ENCODE measurements around the gene GCLC.

Gene GCLC

DNA sequence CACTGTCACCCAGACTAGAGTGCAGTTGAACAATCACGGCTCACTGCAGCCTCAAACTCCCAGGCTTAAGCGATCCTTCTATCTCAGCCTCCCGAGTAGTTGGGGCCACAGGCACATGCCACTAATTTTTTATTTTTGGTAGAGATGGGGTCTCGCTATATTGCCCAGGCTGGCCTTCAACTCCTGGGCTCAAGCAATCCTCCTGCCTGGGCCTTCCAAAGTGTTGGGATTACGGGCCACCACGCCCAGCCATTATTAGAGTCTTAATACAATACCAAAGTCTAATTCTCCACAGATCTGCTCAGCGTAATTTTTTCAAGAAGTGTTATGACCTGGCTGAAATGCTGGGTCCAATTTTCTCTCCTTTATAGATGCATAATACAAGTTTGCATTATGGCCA lies 3.0 kb downstream of the GCLC start:
- TF ChIP-seq ZNF223 (tag by site-specific recombination; IDR thresholded peaks at IDR 0.05) = no peak
- TF ChIP-seq ZNF121 (tag by site-specific recombination; IDR thresholded peaks at IDR 0.05) = peak; percentile 51; the same call in 1 of the 2 replicates
- no peak overlapping the region for H3K4me3 ChIP-seq (ENCODE audit: low read depth, low read length)
- POLR2A ChIA-PET = no interaction called here
- H3K27ac ChIP-seq (ENCODE audit: extremely low read depth, low read depth, low read length) = no peak overlapping the region
- no peaks in the 10 kb centered on the region for H3K9me3 ChIP-seq (ENCODE audit: control insufficient read depth, insufficient read depth, low read depth, low read length)
- H3K36me3 ChIP-seq (ENCODE audit: control insufficient read depth in 2 of 2, insufficient read depth in 1 of 2, low read length in 2 of 2) = peaks cover 0 to 7% of the 10 kb centered on the region in 2 experiments; a peak in 2 of 3 replicates
- peaks cover 10% of the 10 kb centered on the region; the same call in 1 of the 2 replicates for H3K4me1 ChIP-seq (ENCODE audit: control insufficient read depth, insufficient read depth, low read length)
- CTCF ChIA-PET = interaction anchor here (0.6 to 3.6 kb wide), 5 partner anchors 21 to 177 kb away, joined by 3 to 25 read pairs (median 3); no protein-coding TSS in a partner anchor

GRCh38 chr6:53540129-53540692 lies 4.7 kb downstream of the GCLC start:
- H3K4me3 ChIP-seq (ENCODE audit: low read depth, low read length) = no peak overlapping the region
- no peak overlapping the region for H3K27ac ChIP-seq (ENCODE audit: extremely low read depth, low read depth, low read length)
- TF ChIP-seq ZNF792 (tag by site-specific recombination; IDR thresholded peaks at IDR 0.05) = no peak
- peak; percentile 93 for TF ChIP-seq ZNF146 (tag by site-specific recombination; IDR thresholded peaks at IDR 0.05)
- TF ChIP-seq PRDM1 (tag by site-specific recombination; IDR thresholded peaks at IDR 0.05) = no peak
- peaks cover 0 to 7% of the 10 kb centered on the region in 2 experiments; a peak in 2 of 3 replicates for H3K36me3 ChIP-seq (ENCODE audit: control insufficient read depth in 2 of 2, insufficient read depth in 1 of 2, low read length in 2 of 2)
- ChIA-PET CTCF (interaction anchor here (0.7 kb wide), 2 partner anchors 18 to 47 kb away, joined by 4 to 5 read pairs; no protein-coding TSS in a partner anchor), POLR2A (no interaction called here)
- H3K4me1 ChIP-seq (ENCODE audit: control insufficient read depth, insufficient read depth, low read length) = peaks cover 10% of the 10 kb centered on the region; the same call in 1 of the 2 replicates
- H3K9me3 ChIP-seq (ENCODE audit: control insufficient read depth, insufficient read depth, low read depth, low read length) = no peaks in the 10 kb centered on the region

- Histone ChIP-seq H3K4me3 (ENCODE audit: low read depth, low read length) (no peak overlapping the region), H3K4me1 (ENCODE audit: control insufficient read depth, insufficient read depth, low read length) (peaks cover 10% of the 10 kb centered on the region; the same call in 1 of the 2 replicates), H3K27ac (ENCODE audit: extremely low read depth, low read depth, low read length) (no peak overlapping the region), H3K9me3 (ENCODE audit: control insufficient read depth, insufficient read depth, low read depth, low read length) (no peaks in the 10 kb centered on the region), H3K36me3 (ENCODE audit: control insufficient read depth in 2 of 2, insufficient read depth in 1 of 2, low read length in 2 of 2) (peaks cover 0 to 7% of the 10 kb centered on the region in 2 experiments; a peak in 2 of 3 replicates)
- peak; percentile 44; the same call in 1 of the 2 replicates for TF ChIP-seq KLF9 (tag by site-specific recombination; IDR thresholded peaks at IDR 0.05; ENCODE audit: low read depth)
- no peak for TF ChIP-seq ZNF747 (tag by site-specific recombination; IDR thresholded peaks at IDR 0.05)
- POLR2A ChIA-PET = interaction anchor here (0.5 kb wide), 1 partner anchor 51 kb away, joined by 8 read pairs; no protein-coding TSS in a partner anchor
- CTCF ChIA-PET = interaction anchor here (1.0 to 1.3 kb wide), 3 partner anchors 9 to 186 kb away, joined by 3 read pairs; no protein-coding TSS in a partner anchor
Observed at GRCh38 chr6:53539561-53539960, 5.3 kb downstream of the GCLC start.

DNA sequence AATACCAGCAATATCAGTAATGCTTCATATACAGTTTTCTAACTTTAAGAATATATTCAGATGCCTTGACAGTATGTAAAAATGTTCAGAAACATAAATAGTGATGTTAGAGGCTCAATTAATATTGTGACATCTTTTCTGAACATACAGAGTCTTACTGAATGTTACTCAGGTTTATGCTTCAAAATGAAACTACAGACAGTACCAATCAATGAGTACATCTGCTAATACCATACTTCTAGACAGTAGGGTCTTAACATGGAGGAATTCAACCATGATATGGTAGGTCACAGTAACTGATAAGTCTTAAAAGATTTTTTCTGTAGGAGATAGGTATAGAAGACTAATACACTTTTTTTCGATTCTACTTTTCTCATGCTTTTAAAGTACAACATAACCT lies 8.3 kb downstream of the GCLC start:
- Histone ChIP-seq H3K36me3 (ENCODE audit: control insufficient read depth in 2 of 2, insufficient read depth in 1 of 2, low read length in 2 of 2) (peaks cover 0 to 7% of the 10 kb centered on the region in 2 experiments; a peak in 2 of 3 replicates), H3K9me3 (ENCODE audit: control insufficient read depth, insufficient read depth, low read depth, low read length) (no peaks in the 10 kb centered on the region), H3K4me1 (ENCODE audit: control insufficient read depth, insufficient read depth, low read length) (peaks cover 5% of the 10 kb centered on the region), H3K27ac (ENCODE audit: extremely low read depth, low read depth, low read length) (no peak overlapping the region), H3K4me3 (ENCODE audit: low read depth, low read length) (no peak overlapping the region)
- POLR2A ChIA-PET = interaction anchor here (1.5 kb wide), 1 partner anchor 9 kb away, joined by 3 read pairs; the partner anchor contains the start of gene GCLC
- no peak for TF ChIP-seq OSR2 (tag by site-specific recombination; IDR thresholded peaks at IDR 0.05)
- no peak for TF ChIP-seq MYNN (tag by site-specific recombination; IDR thresholded peaks at IDR 0.05; ENCODE audit: borderline replicate concordance)
- TF ChIP-seq ZNF843 (tag by site-specific recombination; IDR thresholded peaks at IDR 0.05) = no peak
- no peak for TF ChIP-seq ZNF132 (tag by site-specific recombination; IDR thresholded peaks at IDR 0.05; ENCODE audit: borderline replicate concordance)
- CTCF ChIA-PET = interaction anchor here (0.5 to 3.7 kb wide), 4 partner anchors 10 to 387 kb away, joined by 3 to 12 read pairs (median 4); no protein-coding TSS in a partner anchor

DNA sequence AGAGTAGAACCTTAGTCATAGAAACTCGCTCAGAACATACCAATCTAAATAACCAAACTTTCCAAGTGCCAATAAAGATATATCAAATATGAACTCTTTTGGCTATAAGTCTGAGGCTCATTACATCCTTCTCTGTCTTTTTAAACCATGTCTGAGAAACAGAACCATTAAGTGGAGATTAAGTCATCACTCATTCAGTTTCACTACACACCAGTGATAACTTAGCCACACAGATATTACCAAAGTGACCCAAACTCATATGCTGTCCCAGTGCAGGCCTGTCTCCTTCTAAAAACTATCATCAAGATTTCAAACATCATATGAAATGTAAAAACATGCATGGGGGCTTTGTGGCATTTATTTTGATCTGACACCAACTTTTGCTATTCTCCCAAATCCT lies 12.0 kb downstream of the GCLC start:
- peaks cover 23% of the 10 kb centered on the region for H3K4me1 ChIP-seq (ENCODE audit: control insufficient read depth, insufficient read depth, low read length)
- H3K4me3 ChIP-seq (ENCODE audit: low read depth, low read length) = no peak overlapping the region
- CTCF ChIA-PET = interaction anchor here (1.0 to 3.1 kb wide), 3 partner anchors 15 to 195 kb away, joined by 4 to 19 read pairs (median 5); no protein-coding TSS in a partner anchor
- H3K36me3 ChIP-seq (ENCODE audit: control insufficient read depth in 2 of 2, insufficient read depth in 1 of 2, low read length in 2 of 2) = no peaks in the 10 kb centered on the region; a peak in 1 of 3 replicates
- H3K27ac ChIP-seq (ENCODE audit: extremely low read depth, low read depth, low read length) = no peak overlapping the region
- no peaks in the 10 kb centered on the region for H3K9me3 ChIP-seq (ENCODE audit: control insufficient read depth, insufficient read depth, low read depth, low read length)
- peak; percentile 68 for TF ChIP-seq ZNF335 (tag by site-specific recombination; conservative IDR thresholded peaks at IDR 0.05)
- no peak for TF ChIP-seq AEBP2 (tag by site-specific recombination; IDR thresholded peaks at IDR 0.05; ENCODE audit: borderline replicate concordance)
- TF ChIP-seq ZNF600 (tag by site-specific recombination; IDR thresholded peaks at IDR 0.05) = no peak
- no peak for TF ChIP-seq ZNF623 (tag by site-specific recombination; IDR thresholded peaks at IDR 0.05)
- POLR2A ChIA-PET = no interaction called here
